Measurements from ENCODE around the gene GIN1.

DNA sequence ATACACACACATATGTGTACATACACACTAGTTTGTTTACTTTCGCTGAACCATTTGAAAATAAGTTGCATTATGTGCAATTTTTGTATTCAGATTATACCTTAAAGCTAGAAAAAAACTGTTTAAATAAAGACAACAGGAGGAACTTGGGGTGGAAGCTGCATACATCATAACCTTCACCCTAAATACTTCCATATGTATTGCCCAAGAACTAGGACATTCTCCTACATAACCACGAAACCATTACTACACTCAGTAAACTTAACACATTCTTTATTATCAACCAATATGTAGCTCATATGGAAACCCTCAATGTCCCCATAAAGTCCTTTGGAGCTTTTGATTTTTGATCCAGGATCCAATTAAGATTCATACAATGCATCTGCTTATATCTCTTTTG lies 83.3 kb downstream of the GIN1 start:
- no peak for TF ChIP-seq POLR2A (IDR thresholded peaks at IDR 0.05; ENCODE audit: low read depth, low read length)
- no peak for TF ChIP-seq POLR2AphosphoS5 (IDR thresholded peaks at IDR 0.05; ENCODE audit: low read depth, low read length)
- TF ChIP-seq TAF1 (IDR thresholded peaks at IDR 0.05; ENCODE audit: low read depth, low read length): no peak
- no peak for TF ChIP-seq SPI1 (IDR thresholded peaks at IDR 0.05; ENCODE audit: low read depth, low read length)
